Activated CD8-positive, alpha-beta T cell treated with anti-CD3 and anti-CD28 coated beads for 36 hours (primary cell): ENCODE data around the gene JAG2. TPM values are rescaled to one million over a fixed set of nuclear protein-coding genes. Genes with fewer than 3 reads are reported as not detected.

Source experiments
- ATAC-seq: fragments of 200-7000 bp; cut with Tn5 transposase; one replicate; pipeline ENCODE4 v1.10.0; 2021; ENCODE audit warnings: mild to moderate bottlenecking, moderate library complexity
- CTCF ChIA-PET: fragments of 350-600 bp; sonication (Branson Sonifier 250); formaldehyde crosslinking; loops from one replicate; lab custom pipeline; 2021; ENCODE audit warnings: antibody characterized with exemption; lab: Charles Lee
- POLR2A ChIA-PET: fragments of 350-600 bp; sonication (Branson Sonifier 250); formaldehyde crosslinking; loops from one replicate; lab custom pipeline; 2021; ENCODE audit warnings: antibody characterized with exemption; lab: Charles Lee
- DNase-seq: peaks from one replicate; pipeline ENCODE4 v3.0.0-alpha.2; 2020
- H3K27ac Mint-ChIP-seq: one replicate; pipeline ENCODE4 v1.8.0; 2021; ENCODE audit warnings: mild to moderate bottlenecking, mixed read lengths
- H3K27me3 Mint-ChIP-seq: one replicate; pipeline ENCODE4 v1.8.0; 2021; ENCODE audit warnings: mixed read lengths
- H3K36me3 Mint-ChIP-seq: one replicate; pipeline ENCODE4 v1.8.0; 2021; ENCODE audit warnings: low read depth, mixed read lengths
- H3K4me1 Mint-ChIP-seq: one replicate; pipeline ENCODE4 v1.8.0; 2021; ENCODE audit warnings: low read depth, mixed read lengths
- H3K4me3 Mint-ChIP-seq: one replicate; pipeline ENCODE4 v1.8.0; 2021; ENCODE audit warnings: mild to moderate bottlenecking, moderate library complexity, mixed read lengths
- H3K9me3 Mint-ChIP-seq: one replicate; pipeline ENCODE4 v1.8.0; 2021; ENCODE audit warnings: mixed read lengths
- intact Hi-C: fragments of 100-400 bp; cut with micrococcal nuclease; formaldehyde crosslinking; loops from one replicate; pipeline ENCODE4 v1.10.0; 2022
- total RNA-seq, 2 experiments: library from RNA; stranded (reverse); gene quantifications; one replicate each; pipeline ENCODE4 v1.2.3, GENCODE V29; 2021
- TF ChIP-seq, protein P1 (sequence below): fragments of 200-600 bp; IDR thresholded peaks from one replicate; pipeline ENCODE4 v1.8.0; 2022; ENCODE audit warnings: antibody characterized with exemption, mild to moderate bottlenecking

The JAG2 gene
- total RNA-seq, 2 experiments from 2014 or later = 3.6 to 4.1 TPM

GRCh38 chr14:105197211-105197641, 28.6 kb upstream of the JAG2 start:
- TF ChIP-seq, protein P1, sequence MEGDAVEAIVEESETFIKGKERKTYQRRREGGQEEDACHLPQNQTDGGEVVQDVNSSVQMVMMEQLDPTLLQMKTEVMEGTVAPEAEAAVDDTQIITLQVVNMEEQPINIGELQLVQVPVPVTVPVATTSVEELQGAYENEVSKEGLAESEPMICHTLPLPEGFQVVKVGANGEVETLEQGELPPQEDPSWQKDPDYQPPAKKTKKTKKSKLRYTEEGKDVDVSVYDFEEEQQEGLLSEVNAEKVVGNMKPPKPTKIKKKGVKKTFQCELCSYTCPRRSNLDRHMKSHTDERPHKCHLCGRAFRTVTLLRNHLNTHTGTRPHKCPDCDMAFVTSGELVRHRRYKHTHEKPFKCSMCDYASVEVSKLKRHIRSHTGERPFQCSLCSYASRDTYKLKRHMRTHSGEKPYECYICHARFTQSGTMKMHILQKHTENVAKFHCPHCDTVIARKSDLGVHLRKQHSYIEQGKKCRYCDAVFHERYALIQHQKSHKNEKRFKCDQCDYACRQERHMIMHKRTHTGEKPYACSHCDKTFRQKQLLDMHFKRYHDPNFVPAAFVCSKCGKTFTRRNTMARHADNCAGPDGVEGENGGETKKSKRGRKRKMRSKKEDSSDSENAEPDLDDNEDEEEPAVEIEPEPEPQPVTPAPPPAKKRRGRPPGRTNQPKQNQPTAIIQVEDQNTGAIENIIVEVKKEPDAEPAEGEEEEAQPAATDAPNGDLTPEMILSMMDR = no peak
- ChIA-PET POLR2A (no interaction called here), CTCF (interaction anchor here (0.7 to 1.4 kb wide), 2 partner anchors 29 to 168 kb away, joined by 4 read pairs; partner anchors contain the start of gene JAG2)
- peaks cover 35% of the 10 kb centered on the region for H3K4me1 Mint-ChIP-seq
- DNase-seq = peak; percentile 68
- H3K4me3 Mint-ChIP-seq = no peak overlapping the region
- intact Hi-C loops = no loop called here
- no peaks in the 10 kb centered on the region for H3K9me3 Mint-ChIP-seq
- no peaks in the 10 kb centered on the region for H3K36me3 Mint-ChIP-seq
- peak; percentile 28 for ATAC-seq
- no peak overlapping the region for H3K27ac Mint-ChIP-seq
- H3K27me3 Mint-ChIP-seq = peaks cover 26% of the 10 kb centered on the region

GRCh38 chr14:105196265-105196960, 27.8 kb upstream of the JAG2 start:
- Mint-ChIP-seq H3K9me3 (no peaks in the 10 kb centered on the region), H3K27ac (no peak overlapping the region), H3K36me3 (no peaks in the 10 kb centered on the region), H3K4me1 (peaks cover 28% of the 10 kb centered on the region), H3K4me3 (no peak overlapping the region), H3K27me3 (peaks cover 26% of the 10 kb centered on the region)
- intact Hi-C loops = no loop called here
- ChIA-PET POLR2A (no interaction called here), CTCF (interaction anchor here (0.7 to 1.4 kb wide), 2 partner anchors 28 to 169 kb away, joined by 4 read pairs; partner anchors contain the start of gene JAG2)
- TF ChIP-seq, protein P1 = no peak
- no peak for DNase-seq
- no peak for ATAC-seq

GRCh38 chr14:105195522-105196264, 27.1 kb upstream of the JAG2 start:
- intact Hi-C loops = no loop called here
- CTCF ChIA-PET = interaction anchor here (0.9 to 2.6 kb wide), 4 partner anchors 11 to 156 kb away, joined by 3 to 10 read pairs (median 4); no protein-coding TSS in a partner anchor
- Mint-ChIP-seq H3K4me3 (no peak overlapping the region), H3K27ac (no peak overlapping the region), H3K27me3 (peaks cover 26% of the 10 kb centered on the region), H3K4me1 (peaks cover 28% of the 10 kb centered on the region), H3K9me3 (no peaks in the 10 kb centered on the region), H3K36me3 (no peaks in the 10 kb centered on the region)
- POLR2A ChIA-PET = interaction anchor here (2.2 kb wide), 1 partner anchor 14 kb away, joined by 7 read pairs; no protein-coding TSS in a partner anchor
- DNase-seq (peak; percentile 59), ATAC-seq (peak; percentile 6)
- TF ChIP-seq, protein P1 = no peak

GRCh38 chr14:105195051-105195450, 26.5 kb upstream of the JAG2 start:
- CTCF ChIA-PET = interaction anchor here (0.9 to 2.6 kb wide), 4 partner anchors 11 to 156 kb away, joined by 3 to 10 read pairs (median 4); no protein-coding TSS in a partner anchor
- ATAC-seq = no peak
- no peak overlapping the region for H3K4me3 Mint-ChIP-seq
- H3K36me3 Mint-ChIP-seq = no peaks in the 10 kb centered on the region
- POLR2A ChIA-PET = interaction anchor here (2.2 kb wide), 1 partner anchor 13 kb away, joined by 7 read pairs; no protein-coding TSS in a partner anchor
- intact Hi-C loops = no loop called here
- no peaks in the 10 kb centered on the region for H3K9me3 Mint-ChIP-seq
- TF ChIP-seq, protein P1 = no peak
- no peak for DNase-seq
- H3K27me3 Mint-ChIP-seq = peaks cover 22% of the 10 kb centered on the region
- H3K4me1 Mint-ChIP-seq = peaks cover 28% of the 10 kb centered on the region
- no peak overlapping the region for H3K27ac Mint-ChIP-seq
